ENCODE measurements around the gene HAUS7.

DNA sequence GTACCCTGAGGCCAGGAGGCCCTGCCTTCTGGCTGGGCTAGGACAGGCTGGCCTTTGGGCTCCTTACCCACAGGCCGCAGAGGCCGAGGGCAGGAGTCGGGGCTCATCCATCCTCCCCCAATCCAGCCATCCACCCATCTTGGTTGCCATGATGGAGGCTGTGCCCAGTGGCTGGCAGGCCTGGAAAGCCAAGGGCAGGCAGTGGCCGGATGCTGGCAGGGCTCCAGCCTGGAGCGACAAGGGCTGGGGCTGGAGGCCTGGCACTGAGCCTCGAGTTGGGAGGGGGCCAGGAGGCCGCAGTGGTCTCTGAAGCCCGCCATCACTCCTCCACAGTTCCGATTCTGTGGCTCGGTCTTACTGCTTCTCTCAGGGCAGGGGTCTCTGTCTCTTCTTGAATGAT is 15.8 kb upstream of the HAUS7 start:
- TF ChIP-seq CTCF (IDR thresholded peaks at IDR 0.05), result no peak
- no peak for TF ChIP-seq POLR2A (IDR thresholded peaks at IDR 0.05)
- TF ChIP-seq EP300 (IDR thresholded peaks at IDR 0.05), result no peak
